Endothelial cell of umbilical vein (primary cell): ENCODE results near the gene MST1.

Experiments
- CTCF ChIP-seq, 2 donors: IDR thresholded peaks; 1 replicate in 1 of 2; 2 replicates in 1 of 2; pipeline ENCODE4 v1.5.1; 2011; ENCODE audit warnings: low read length in 2 of 2, mild to moderate bottlenecking in 2 of 2, moderate library complexity in 2 of 2, control low read depth in 1 of 2, inconsistent platforms in 1 of 2, low read depth in 1 of 2; ENCODE audit not compliant: insufficient read depth in 1 of 2; ENCODE audit errors: extremely low read depth in 1 of 2
- EZH2 ChIP-seq: IDR thresholded peaks from 2 replicates; pipeline ENCODE4 v1.6.1; 2012; ENCODE audit warnings: borderline replicate concordance, low read depth, mild to moderate bottlenecking, moderate library complexity, low read length, inconsistent platforms; ENCODE audit not compliant: severe bottlenecking
- MAX ChIP-seq: IDR thresholded peaks from 2 replicates; pipeline ENCODE4 v1.6.1; 2011; ENCODE audit not compliant: insufficient read depth, insufficient read length
- POLR2A ChIP-seq: IDR thresholded peaks from 2 replicates; pipeline ENCODE4 v1.6.1; 2012; ENCODE audit warnings: low read depth, mild to moderate bottlenecking, control low read depth, low read length
- POLR2AphosphoS5 ChIP-seq: IDR thresholded peaks from 2 replicates; pipeline ENCODE4 v1.6.1; 2012; ENCODE audit warnings: low read depth, mild to moderate bottlenecking, control low read depth, low read length, moderate library complexity; ENCODE audit not compliant: insufficient read depth

DNA sequence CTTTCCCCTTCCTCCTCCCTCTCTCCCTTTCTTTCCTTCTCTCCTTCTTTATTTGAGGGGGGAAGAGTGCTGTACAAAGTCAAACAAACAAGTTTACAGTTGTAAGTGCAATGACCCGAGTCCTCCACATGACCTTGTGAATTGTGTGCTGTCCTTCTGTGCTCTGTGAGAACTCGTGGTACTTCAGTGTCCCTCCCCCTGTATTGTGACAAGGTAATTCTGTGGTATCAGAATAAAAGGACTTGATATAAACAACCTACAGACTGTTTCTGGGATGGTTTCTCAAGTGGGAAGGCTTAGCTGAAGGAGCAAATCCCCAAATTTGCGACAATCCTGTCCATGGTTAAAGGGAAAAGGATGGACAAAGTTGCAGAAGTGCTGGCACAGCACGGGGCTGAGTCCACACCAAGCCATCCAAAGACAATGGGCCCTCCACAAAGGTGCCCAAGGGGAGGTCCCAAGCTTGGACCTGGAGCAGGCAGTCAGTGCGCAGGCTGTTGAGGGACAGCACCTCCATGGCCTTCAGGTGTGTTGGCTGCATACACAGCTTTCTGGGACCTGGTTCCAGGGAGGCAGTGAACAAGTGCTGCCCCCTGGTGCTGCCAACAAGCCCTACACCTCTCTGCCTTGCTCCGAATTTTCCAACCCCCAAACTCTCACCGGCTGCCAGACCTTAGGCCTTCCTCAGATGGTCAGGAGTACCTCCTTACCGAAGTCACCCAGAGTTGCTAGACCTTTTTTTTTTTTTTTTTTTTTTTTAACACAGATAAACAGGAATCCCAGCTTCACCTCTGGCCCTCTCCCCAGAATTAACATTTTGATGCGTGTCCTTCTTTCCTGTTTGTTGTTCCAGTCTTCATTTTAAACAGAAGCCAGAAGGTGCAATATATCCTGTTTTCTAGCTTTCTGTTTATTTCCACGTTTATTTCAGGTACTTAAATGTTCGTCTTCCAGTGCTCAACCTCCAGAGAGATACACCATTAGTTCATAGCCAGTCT is 17.7 kb downstream of the MST1 start:
- TF ChIP-seq POLR2AphosphoS5 (no peak), CTCF (IDR thresholded peaks at IDR 0.05; ENCODE audit: extremely low read depth in 1 of 2, insufficient read depth in 1 of 2, low read depth in 1 of 2, low read length in 2 of 2) (peak; percentile 70 to 96), POLR2A (no peak), MAX (no peak), EZH2 (no peak)
